ENCODE data around the gene TMEM43. TPM values are rescaled to one million over a fixed set of nuclear protein-coding genes. Genes with fewer than 3 reads are reported as not detected.

Gene TMEM43
- total and polyA plus RNA-seq, 4 donors: 44.3 to 104 (median 74.5) TPM

GRCh38 chr3:14154895-14155440, 30.1 kb downstream of the TMEM43 start:
- Histone ChIP-seq H3K36me3 (ENCODE audit: control insufficient read depth in 4 of 4, insufficient read depth in 4 of 4, low read length in 4 of 4) (peaks cover 34 to 48% (median 37%) of the 10 kb centered on the region in 4 donors), H3K9me3 (ENCODE audit: control insufficient read depth in 4 of 4, insufficient read depth in 3 of 4, low read length in 3 of 4) (no peaks in the 10 kb centered on the region), H3K27ac (ENCODE audit: low read depth in 1 of 2, low read length in 1 of 2) (no peak overlapping the region), H3K4me3 (no peak overlapping the region), H3K4me1 (ENCODE audit: control insufficient read depth in 5 of 5, insufficient read depth in 5 of 5, low read length in 5 of 5) (no peaks in the 10 kb centered on the region), H3K27me3 (ENCODE audit: control insufficient read depth in 3 of 3, insufficient read depth in 3 of 3, low read length in 2 of 3) (no peaks in the 10 kb centered on the region), H3K9ac (ENCODE audit: insufficient read depth in 1 of 2, low read length in 2 of 2) (no peak overlapping the region)
- 76 to 81% methylated on average over 7 of the region's 7 CpGs for WGBS, 2 donors
- DNase-seq (no peak), ATAC-seq (ENCODE audit: insufficient read depth, low FRiP score) (no peak)
- TF ChIP-seq, protein P1, sequence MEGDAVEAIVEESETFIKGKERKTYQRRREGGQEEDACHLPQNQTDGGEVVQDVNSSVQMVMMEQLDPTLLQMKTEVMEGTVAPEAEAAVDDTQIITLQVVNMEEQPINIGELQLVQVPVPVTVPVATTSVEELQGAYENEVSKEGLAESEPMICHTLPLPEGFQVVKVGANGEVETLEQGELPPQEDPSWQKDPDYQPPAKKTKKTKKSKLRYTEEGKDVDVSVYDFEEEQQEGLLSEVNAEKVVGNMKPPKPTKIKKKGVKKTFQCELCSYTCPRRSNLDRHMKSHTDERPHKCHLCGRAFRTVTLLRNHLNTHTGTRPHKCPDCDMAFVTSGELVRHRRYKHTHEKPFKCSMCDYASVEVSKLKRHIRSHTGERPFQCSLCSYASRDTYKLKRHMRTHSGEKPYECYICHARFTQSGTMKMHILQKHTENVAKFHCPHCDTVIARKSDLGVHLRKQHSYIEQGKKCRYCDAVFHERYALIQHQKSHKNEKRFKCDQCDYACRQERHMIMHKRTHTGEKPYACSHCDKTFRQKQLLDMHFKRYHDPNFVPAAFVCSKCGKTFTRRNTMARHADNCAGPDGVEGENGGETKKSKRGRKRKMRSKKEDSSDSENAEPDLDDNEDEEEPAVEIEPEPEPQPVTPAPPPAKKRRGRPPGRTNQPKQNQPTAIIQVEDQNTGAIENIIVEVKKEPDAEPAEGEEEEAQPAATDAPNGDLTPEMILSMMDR (IDR thresholded peaks at IDR 0.05; ENCODE audit: control extremely low read depth, extremely low read depth): no peak

- no peak overlapping the region for H3K4me3 ChIP-seq
- H3K27ac ChIP-seq (ENCODE audit: low read depth in 1 of 2, low read length in 1 of 2): no peak overlapping the region
- TF ChIP-seq, protein P1 (IDR thresholded peaks at IDR 0.05; ENCODE audit: control extremely low read depth, extremely low read depth): no peak
- H3K36me3 ChIP-seq (ENCODE audit: control insufficient read depth in 4 of 4, insufficient read depth in 4 of 4, low read length in 4 of 4): peaks cover 44 to 55% (median 49%) of the 10 kb centered on the region in 4 donors
- no peak for ATAC-seq (ENCODE audit: insufficient read depth, low FRiP score)
- H3K27me3 ChIP-seq (ENCODE audit: control insufficient read depth in 3 of 3, insufficient read depth in 3 of 3, low read length in 2 of 3): no peaks in the 10 kb centered on the region
- no peaks in the 10 kb centered on the region for H3K4me1 ChIP-seq (ENCODE audit: control insufficient read depth in 5 of 5, insufficient read depth in 5 of 5, low read length in 5 of 5)
- no peak overlapping the region for H3K9ac ChIP-seq (ENCODE audit: insufficient read depth in 1 of 2, low read length in 2 of 2)
- DNase-seq: no peak
- no peaks in the 10 kb centered on the region for H3K9me3 ChIP-seq (ENCODE audit: control insufficient read depth in 4 of 4, insufficient read depth in 3 of 4, low read length in 3 of 4)
- 97 to 98% methylated on average over 7 of the region's 7 CpGs for WGBS, 2 donors
These were observed 31.3 kb downstream of the TMEM43 start for GRCh38 chr3:14156201-14156600.

DNA sequence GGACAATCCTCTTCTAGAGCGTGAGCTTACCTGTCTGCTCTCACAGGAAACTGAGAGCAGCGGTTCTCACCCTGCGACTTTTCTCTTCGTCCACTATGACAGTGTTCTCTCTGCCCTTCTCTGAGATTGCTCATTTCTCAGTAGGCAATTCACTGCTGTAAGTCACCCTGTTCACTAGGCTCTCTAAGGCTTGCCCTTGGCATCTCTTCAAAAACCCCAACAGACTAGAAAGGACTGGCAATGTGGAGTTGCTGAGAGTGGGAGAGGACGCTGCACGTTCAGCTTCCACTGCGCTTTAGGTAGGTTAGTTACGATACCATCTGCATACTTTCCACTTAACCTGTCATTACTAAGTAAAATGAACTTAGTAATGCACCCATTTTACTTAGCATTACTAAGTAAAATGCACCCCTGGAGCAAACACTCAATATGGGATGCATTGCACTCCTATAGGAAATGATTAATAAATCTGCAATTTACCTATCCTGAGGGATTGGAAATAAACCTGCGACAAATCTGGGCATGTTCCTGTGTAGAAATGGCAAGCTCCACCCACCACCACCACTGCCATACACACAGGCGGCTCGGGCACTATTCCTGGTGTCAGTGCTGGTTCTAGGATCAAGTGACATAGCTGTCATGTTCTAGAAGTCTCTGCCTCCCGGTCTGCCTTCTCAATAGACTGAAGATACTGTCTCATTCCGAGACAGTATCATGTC, 32.1 kb downstream of the TMEM43 start:
- H3K9ac ChIP-seq (ENCODE audit: insufficient read depth in 1 of 2, low read length in 2 of 2): no peak overlapping the region
- H3K27me3 ChIP-seq (ENCODE audit: control insufficient read depth in 3 of 3, insufficient read depth in 3 of 3, low read length in 2 of 3): no peaks in the 10 kb centered on the region
- peaks cover 44 to 57% (median 54%) of the 10 kb centered on the region in 4 donors for H3K36me3 ChIP-seq (ENCODE audit: control insufficient read depth in 4 of 4, insufficient read depth in 4 of 4, low read length in 4 of 4)
- TF ChIP-seq, protein P1 (IDR thresholded peaks at IDR 0.05; ENCODE audit: control extremely low read depth, extremely low read depth): no peak
- 96% methylated on average over 13 of the region's 13 CpGs for WGBS, 2 donors
- H3K4me3 ChIP-seq: no peak overlapping the region
- H3K4me1 ChIP-seq (ENCODE audit: control insufficient read depth in 5 of 5, insufficient read depth in 5 of 5, low read length in 5 of 5): no peaks in the 10 kb centered on the region
- ATAC-seq (ENCODE audit: insufficient read depth, low FRiP score): no peak
- no peak for DNase-seq
- H3K9me3 ChIP-seq (ENCODE audit: control insufficient read depth in 4 of 4, insufficient read depth in 3 of 4, low read length in 3 of 4): peaks cover 0 to 6% (median under 1%) of the 10 kb centered on the region in 4 donors
- no peak overlapping the region for H3K27ac ChIP-seq (ENCODE audit: low read depth in 1 of 2, low read length in 1 of 2)

Measured in lung (tissue), 12 donors.